HG03097 (cell line): ENCODE measurements around the gene AQP7.
"Not testable (repeated sequence)": the region's sequence is repeated elsewhere in the genome, so short reads cannot be mapped to it uniquely, and the experiment has no call there.

Source experiments
- ATAC-seq: cut with Tn5 transposase; IDR thresholded peaks from one replicate; pipeline ENCODE4 v1.9.1; 2021; ENCODE audit not compliant: unreplicated experiment, low FRiP score

Gene AQP7

DNA sequence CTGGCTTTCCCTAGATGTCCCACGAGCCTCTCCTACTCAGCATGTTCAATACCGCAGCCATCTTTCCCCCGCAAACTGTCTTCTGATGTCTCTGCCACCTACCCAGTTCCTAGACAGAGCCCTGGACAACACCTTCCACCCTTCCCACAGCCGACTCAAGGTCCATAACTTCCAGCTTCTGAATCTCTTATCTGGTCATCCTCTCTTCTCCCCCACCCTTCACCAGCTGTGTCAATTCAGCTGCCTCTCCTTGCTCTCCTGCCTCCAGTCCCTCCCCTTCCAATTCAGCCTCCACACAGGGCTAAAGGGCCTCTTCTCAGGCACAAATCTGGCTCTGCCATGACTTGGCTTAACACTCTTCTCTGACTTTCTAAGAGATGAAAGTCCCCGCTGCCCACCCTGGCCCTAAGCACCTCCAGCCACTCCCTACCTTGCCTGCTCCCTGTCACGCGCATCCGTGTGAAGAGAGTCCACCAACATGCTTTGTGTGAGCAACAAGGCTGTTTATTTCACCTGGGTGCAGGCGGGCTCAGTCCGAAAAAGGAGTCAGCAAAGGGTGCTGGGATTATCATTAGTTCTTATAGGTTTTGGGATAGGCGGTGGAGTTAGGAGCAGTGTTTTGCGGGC lies 25.2 kb downstream of the AQP7 start:
- ATAC-seq = no peak

DNA sequence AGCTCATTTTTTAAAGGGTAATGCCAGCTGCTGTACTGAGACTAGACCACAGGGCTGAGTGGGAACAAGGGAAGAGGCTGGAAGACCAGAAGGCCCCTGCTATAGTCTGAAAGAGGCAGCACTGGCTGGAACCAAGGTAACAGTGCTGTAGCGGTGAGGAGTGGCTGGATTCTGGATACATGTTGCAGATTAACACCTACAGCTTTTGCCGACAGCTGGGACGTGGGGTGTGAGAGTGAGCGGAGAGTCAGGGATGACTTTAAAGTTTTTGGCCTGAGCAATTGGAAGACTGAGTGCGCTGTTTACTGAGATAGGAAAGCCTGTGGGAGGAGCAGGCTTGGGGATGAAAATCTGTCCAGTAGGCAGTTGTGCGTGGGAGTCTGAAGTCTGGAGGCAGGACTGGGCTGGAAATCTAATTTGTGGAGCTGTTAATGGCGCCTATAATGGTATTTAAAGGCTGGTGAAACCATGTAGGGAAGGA lies 26.5 kb downstream of the AQP7 start:
- no peak for ATAC-seq

GRCh38 chr9:33375238-33375840 lies 27.0 kb downstream of the AQP7 start:
- ATAC-seq = no peak

DNA sequence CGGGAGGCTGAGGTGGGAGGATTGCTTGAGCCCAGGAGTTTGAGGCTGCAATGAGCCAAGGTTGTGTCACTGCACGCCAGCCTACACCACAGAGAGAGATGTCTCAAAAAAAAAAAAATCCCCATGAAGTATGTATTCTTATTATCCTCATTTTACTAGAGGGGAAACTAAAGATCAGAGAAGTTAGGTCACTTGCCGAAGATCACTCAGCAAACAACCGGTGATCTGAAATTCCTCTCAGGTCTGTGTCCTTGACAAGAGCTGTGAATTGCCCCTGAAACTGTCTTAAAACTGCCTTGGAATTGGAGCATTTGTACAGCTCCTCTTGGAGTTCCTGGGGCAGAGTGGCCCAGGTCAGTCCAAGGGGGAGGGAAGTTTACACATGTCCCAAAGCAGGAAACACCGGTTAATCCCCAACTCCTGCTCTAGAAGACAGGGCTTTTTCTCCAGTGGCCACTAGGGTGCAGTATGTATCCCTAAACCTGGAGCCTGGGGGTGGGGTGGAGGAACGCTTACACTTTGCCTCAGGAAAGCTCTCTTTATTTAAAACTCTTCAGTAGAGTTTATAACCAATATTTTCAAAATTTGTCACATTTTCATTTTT lies 27.6 kb downstream of the AQP7 start:
- ATAC-seq = no peak

- no peak for ATAC-seq
Measured at GRCh38 chr9:33374190-33374589, 28.2 kb downstream of the AQP7 start.

GRCh38 chr9:33372900-33373299 lies 29.5 kb downstream of the AQP7 start:
- no peak for ATAC-seq

DNA sequence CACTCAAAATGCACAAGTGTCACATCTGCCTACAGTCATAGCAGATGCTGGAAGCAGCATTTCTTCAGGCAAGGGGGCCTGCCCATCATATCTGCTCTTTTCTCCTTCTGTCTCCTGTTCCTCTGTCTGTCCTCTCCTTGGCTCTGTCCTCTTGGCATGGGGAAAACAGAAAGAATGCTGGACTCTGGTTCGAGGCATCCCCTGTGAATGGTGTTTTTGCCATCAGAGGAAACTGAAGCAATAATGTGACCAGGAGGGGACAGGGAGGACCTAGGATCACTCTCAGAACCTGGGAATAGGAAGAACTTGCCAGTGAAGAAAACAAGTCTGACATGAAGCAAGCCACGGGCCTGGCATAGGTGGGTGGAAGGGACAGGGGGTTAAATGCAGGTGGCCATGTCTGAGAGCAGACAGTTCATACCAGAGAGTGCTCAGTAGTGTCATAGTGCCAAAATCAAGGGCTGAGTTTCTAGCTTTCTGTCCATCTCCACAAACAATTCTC lies 35.3 kb downstream of the AQP7 start:
- ATAC-seq = no peak

- not testable (repeated sequence) for ATAC-seq
Measured at GRCh38 chr9:33364814-33365213, 37.6 kb downstream of the AQP7 start.

- no peak for ATAC-seq
Measured at GRCh38 chr9:33364127-33364526, 38.2 kb downstream of the AQP7 start.

DNA sequence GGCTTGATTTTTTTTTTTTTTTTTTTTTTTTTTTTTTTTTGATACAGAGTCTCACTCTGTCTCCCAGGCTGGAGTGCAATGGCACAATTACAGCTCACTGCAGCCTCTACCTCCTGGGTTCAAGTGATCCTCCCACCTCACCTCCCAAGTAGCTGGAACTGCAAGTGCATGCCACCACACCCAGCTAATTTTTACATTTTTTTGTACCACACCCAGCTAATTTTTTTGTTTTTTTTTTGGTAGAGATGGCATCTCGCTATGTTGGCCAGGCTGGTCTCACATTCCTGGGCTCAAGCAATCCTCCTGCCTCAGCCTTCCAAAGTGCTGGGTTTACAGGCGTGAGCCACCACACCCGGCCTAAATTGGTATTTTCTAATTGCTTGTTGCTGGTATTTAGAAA lies 43.7 kb downstream of the AQP7 start:
- not testable (repeated sequence) for ATAC-seq

DNA sequence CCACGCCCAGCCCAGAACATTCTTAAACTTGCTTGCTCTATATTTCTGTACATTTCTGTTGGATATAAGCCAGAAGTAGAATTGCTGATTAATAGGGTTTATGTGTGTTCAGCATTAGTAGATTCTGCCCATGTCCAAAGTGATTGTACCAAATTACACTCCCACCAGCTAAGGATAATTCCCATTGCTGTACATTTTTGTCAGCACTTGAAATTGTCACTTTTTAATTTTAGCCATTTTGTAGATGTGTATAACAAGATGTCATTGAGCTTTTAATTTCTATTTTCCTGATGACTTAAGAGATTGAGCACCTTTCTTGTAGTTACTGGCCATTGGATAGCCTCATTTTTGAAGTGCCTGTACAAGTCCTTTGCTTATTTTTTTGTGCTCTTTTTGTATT lies 46.4 kb downstream of the AQP7 start:
- ATAC-seq = no peak

GRCh38 chr9:33354651-33355211 lies 47.6 kb downstream of the AQP7 start:
- no peak for ATAC-seq

GRCh38 chr9:33351547-33351946 lies 50.8 kb downstream of the AQP7 start:
- ATAC-seq = no peak

GRCh38 chr9:33350310-33350709 lies 52.1 kb downstream of the AQP7 start:
- no peak for ATAC-seq

DNA sequence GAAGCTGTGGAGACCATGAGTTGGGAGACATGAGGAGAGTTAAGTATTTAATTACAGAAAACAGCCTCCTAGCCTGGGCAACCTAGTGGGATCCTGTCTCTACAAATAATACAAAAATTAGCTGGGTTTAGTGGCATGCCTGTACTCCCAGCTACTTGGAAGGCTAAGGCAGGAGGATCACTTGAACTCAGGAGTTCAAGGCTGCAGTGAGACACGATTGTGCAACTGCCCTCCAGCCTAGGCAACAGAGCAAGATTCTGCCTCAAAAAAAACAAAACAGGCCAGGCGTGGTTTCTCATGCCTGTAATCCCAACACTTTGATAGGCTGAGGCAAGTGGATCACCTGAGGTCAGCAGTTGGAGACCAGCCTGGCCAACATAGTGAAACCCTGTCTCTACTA lies 52.6 kb downstream of the AQP7 start:
- ATAC-seq = no peak

DNA sequence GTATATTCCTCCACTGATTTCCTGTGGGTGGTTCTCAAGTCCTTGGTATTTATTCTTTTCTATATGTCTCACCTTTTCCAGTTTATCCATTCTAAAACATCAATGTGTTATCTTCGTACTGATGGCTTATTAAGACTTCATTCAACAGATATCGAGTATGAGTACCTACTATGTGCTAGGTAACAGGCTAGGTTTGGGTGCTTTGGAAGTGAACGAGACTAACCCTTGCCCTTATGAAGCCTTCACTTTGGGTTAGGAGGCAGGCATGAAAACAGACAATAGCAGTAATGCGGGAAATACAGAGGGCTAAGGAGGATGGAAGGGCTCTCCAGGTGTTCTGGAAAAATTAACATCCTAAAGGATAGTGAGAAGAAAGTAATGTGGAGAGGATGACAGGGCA lies 53.4 kb downstream of the AQP7 start:
- ATAC-seq = no peak

DNA sequence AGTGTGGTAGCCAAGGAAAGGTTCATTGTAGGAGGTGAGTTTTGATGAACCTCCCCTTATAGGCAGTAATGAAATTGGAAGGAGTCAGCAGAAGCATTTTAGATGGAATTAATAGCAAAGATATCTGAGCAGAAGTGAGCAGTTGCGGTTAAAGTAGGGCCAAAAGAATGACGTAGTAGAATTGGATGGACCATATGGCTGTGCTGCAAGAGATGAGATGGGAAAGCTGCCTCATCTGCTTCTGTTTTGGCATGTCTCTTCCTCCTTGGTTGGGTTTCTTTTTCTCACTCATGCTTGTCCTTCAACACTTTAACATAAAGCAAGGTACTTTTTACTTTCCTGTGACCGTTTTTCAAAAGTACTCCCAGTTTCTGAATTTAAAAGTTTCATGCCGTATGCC lies 55.8 kb downstream of the AQP7 start:
- ATAC-seq = no peak

- no peak for ATAC-seq
Measured at GRCh38 chr9:33344145-33344544, 58.2 kb downstream of the AQP7 start.

DNA sequence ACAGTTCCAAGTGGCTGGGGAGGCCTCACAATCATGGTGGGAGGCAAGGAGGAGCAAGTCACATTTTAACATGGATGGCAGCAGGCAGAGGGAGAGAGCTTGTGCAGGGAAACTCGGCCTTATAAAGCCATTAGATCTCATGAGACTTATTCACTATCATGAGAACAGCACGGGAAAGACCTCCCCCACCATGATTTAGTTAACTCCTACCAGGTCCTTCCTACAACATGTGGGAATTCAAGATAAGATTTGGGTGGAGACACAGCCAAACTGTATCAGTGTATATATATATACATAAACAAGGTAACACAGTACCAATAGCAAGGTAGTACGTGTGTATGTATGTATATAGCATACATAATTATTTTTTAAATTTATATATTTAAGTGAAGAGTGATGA lies 61.2 kb downstream of the AQP7 start:
- ATAC-seq = no peak

- no peak for ATAC-seq
Measured at GRCh38 chr9:33340186-33340585, 62.2 kb downstream of the AQP7 start.
